Measurements from ENCODE around the gene MACROD2.

DNA sequence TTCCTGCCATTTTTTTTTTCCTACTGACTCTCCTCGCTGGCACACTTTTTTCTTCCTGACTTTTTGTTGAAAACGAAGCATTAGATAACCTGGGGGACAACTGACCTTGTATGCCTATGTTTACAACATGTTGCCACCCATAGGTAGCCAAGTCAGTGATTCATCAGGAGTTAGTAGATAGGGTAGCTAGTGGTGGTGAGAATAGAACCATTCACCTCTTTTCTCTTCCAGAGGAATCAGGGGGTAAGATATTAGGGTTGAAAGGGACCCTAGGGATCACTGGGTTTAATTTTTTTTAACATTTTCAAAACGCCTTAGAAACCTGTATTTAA lies 770.0 kb downstream of the MACROD2 start:
- TF ChIP-seq POLR2A (IDR thresholded peaks at IDR 0.05) (no peak), POLR2AphosphoS5 (IDR thresholded peaks at IDR 0.05) (no peak), EP300 (IDR thresholded peaks at IDR 0.05) (no peak)
- TF ChIP-seq, protein P1, sequence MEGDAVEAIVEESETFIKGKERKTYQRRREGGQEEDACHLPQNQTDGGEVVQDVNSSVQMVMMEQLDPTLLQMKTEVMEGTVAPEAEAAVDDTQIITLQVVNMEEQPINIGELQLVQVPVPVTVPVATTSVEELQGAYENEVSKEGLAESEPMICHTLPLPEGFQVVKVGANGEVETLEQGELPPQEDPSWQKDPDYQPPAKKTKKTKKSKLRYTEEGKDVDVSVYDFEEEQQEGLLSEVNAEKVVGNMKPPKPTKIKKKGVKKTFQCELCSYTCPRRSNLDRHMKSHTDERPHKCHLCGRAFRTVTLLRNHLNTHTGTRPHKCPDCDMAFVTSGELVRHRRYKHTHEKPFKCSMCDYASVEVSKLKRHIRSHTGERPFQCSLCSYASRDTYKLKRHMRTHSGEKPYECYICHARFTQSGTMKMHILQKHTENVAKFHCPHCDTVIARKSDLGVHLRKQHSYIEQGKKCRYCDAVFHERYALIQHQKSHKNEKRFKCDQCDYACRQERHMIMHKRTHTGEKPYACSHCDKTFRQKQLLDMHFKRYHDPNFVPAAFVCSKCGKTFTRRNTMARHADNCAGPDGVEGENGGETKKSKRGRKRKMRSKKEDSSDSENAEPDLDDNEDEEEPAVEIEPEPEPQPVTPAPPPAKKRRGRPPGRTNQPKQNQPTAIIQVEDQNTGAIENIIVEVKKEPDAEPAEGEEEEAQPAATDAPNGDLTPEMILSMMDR (IDR thresholded peaks at IDR 0.05), result no peak
